Smooth muscle cell (in vitro differentiated cells): ENCODE results near the gene HECW1. TPM values are rescaled to one million over a fixed set of nuclear protein-coding genes. Genes with fewer than 3 reads are reported as not detected.

Experiments
- DNase-seq: peaks from one replicate; lab custom pipeline; 2025; ENCODE audit not compliant: unreplicated experiment; lab: John Stamatoyannopoulos, UW
- H2AFZ ChIP-seq: fragments of 200-600 bp; sonication (generic); 2 replicates; pipeline ENCODE4 v1.6.0; 2016; ENCODE audit warnings: antibody characterized with exemption, low read depth, mild to moderate bottlenecking
- H3F3A ChIP-seq: fragments of 200-600 bp; sonication (generic); 2 replicates; pipeline ENCODE4 v1.6.0; 2017; ENCODE audit warnings: antibody characterized with exemption, low read depth
- H3K27ac ChIP-seq: fragments of 200-600 bp; sonication (generic); 2 replicates; pipeline ENCODE4 v1.5.1; 2016; ENCODE audit warnings: low read depth, mild to moderate bottlenecking
- H3K27me3 ChIP-seq: fragments of 200-600 bp; sonication (generic); 2 replicates; pipeline ENCODE4 v1.6.1; 2016; ENCODE audit warnings: low read depth, mild to moderate bottlenecking
- H3K36me3 ChIP-seq: fragments of 200-600 bp; sonication (generic); 2 replicates; pipeline ENCODE4 v1.5.1; 2016; ENCODE audit warnings: low read depth
- H3K4me1 ChIP-seq: fragments of 200-600 bp; sonication (generic); 2 replicates; pipeline ENCODE4 v1.5.1; 2016; ENCODE audit warnings: low read depth
- H3K4me2 ChIP-seq: fragments of 200-600 bp; sonication (generic); 2 replicates; pipeline ENCODE4 v1.6.0; 2016; ENCODE audit warnings: mild to moderate bottlenecking
- H3K4me3 ChIP-seq: fragments of 200-600 bp; sonication (generic); 2 replicates; pipeline ENCODE4 v1.5.1; 2016; ENCODE audit warnings: mild to moderate bottlenecking
- H3K79me2 ChIP-seq: fragments of 200-600 bp; sonication (generic); 2 replicates; pipeline ENCODE4 v1.6.0; 2016; ENCODE audit warnings: low read depth, mild to moderate bottlenecking
- H3K9ac ChIP-seq: fragments of 200-600 bp; sonication (generic); 2 replicates; pipeline ENCODE4 v1.6.0; 2016; ENCODE audit warnings: low read depth
- H3K9me3 ChIP-seq: fragments of 200-600 bp; sonication (generic); replicated peaks from 2 replicates; pipeline ENCODE4 v1.5.1; 2016; ENCODE audit warnings: low read depth
- H4K20me1 ChIP-seq: fragments of 200-600 bp; sonication (generic); 2 replicates; pipeline ENCODE4 v1.6.0; 2016; ENCODE audit warnings: low read depth
- CTCF ChIP-seq: fragments of 200-600 bp; sonication (generic); IDR thresholded peaks from 2 replicates; pipeline ENCODE4 v1.5.1; 2017; ENCODE audit warnings: borderline replicate concordance, mild to moderate bottlenecking, antibody characterized with exemption; ENCODE audit not compliant: insufficient read depth, poor library complexity, severe bottlenecking
- WGBS: methylation state at CpG from one replicate; pipeline ENCODE4 v1.1.7; 2016; ENCODE audit warnings: low lambda C conversion rate; 5-methylcytosine and 5-hydroxymethylcytosine counted together
- polyA plus RNA-seq: library from polyadenylated mRNA; unstranded; fragments of >200 nt; fragmentation: Nextera tagmentation; extraction: Ambion mirVana; gene quantifications from 2 replicates; pipeline ENCODE4 v1.2.1, GENCODE V29; 2016
- total RNA-seq: library from RNA; depleted of rRNA; stranded (reverse); fragments of >200 nt; gene quantifications from 2 replicates; pipeline ENCODE4 v1.2.3, GENCODE V29; 2014

HECW1 gene
- total and polyA plus RNA-seq, 2 experiments from 2014 or later, result 0.09 to 0.49 TPM

GRCh38 chr7:43492896-43493295 is 380.4 kb downstream of the HECW1 start:
- no peak overlapping the region for H3K4me3 ChIP-seq
- H2AFZ ChIP-seq, result no peak overlapping the region
- H3F3A ChIP-seq, result no peaks in the 10 kb centered on the region
- H3K4me1 ChIP-seq, result no peaks in the 10 kb centered on the region
- H3K9ac ChIP-seq, result no peak overlapping the region
- H3K27ac ChIP-seq, result no peak overlapping the region
- H3K4me2 ChIP-seq, result no peak overlapping the region
- H3K36me3 ChIP-seq, result no peaks in the 10 kb centered on the region
- no peaks in the 10 kb centered on the region for H3K27me3 ChIP-seq
- DNase-seq, result no peak
- 69% methylated on average over 5 of the region's 5 CpGs for WGBS
- no peaks in the 10 kb centered on the region for H3K9me3 ChIP-seq
- no peaks in the 10 kb centered on the region for H4K20me1 ChIP-seq
- H3K79me2 ChIP-seq, result no peaks in the 10 kb centered on the region
- no peak for TF ChIP-seq CTCF

DNA sequence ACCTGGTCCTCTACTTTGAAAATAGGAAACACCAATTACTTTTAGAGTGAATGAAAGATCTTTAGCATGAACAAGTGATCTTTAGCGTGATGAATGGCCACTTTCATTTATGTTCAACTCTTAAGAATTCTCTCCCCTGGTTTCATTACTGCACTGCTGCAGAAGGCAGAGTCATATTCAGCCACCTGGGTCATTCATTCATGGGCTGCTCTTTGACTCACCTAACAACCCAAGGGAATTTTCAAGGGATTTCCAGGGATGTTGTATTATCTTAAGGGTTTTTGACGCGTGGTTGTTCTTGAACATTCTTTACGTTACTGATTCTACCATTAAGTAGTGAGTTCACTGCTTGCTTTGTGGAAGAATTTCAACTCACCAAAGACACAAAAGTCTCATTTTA is 383.1 kb downstream of the HECW1 start:
- no peak overlapping the region for H3K27ac ChIP-seq
- H3K79me2 ChIP-seq, result no peaks in the 10 kb centered on the region
- H3K4me2 ChIP-seq, result no peak overlapping the region
- TF ChIP-seq CTCF, result no peak
- H3K9ac ChIP-seq, result no peak overlapping the region
- no peaks in the 10 kb centered on the region for H3K36me3 ChIP-seq
- no peaks in the 10 kb centered on the region for H3F3A ChIP-seq
- H3K9me3 ChIP-seq, result no peaks in the 10 kb centered on the region
- 81% methylated on average over 4 of the region's 4 CpGs for WGBS
- H3K4me3 ChIP-seq, result no peak overlapping the region
- no peaks in the 10 kb centered on the region for H3K4me1 ChIP-seq
- DNase-seq, result no peak
- no peak overlapping the region for H2AFZ ChIP-seq
- H4K20me1 ChIP-seq, result no peaks in the 10 kb centered on the region
- no peaks in the 10 kb centered on the region for H3K27me3 ChIP-seq

DNA sequence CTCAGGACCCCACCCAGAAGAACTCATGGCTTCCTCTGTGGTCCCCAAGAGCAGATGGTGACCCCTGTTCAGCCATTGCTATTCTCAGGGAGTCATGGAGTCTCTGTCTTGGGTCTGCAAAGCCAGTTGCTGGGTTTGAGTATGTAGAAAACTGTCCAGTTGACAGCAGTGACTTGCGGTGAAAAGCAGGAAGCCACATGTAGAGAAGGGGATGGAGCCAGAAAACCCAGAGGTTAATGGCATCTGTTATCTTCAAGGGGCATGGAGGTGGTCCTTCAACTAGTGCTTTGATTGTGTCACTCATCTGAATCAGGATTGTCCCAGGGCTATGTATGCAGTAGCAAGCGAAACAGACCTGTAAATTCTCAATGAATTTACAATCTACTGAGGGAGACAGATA is 384.1 kb downstream of the HECW1 start:
- WGBS, result 96% methylated on average over 2 of the region's 2 CpGs
- TF ChIP-seq CTCF, result no peak

GRCh38 chr7:43501870-43502269 is 389.4 kb downstream of the HECW1 start:
- no peak for DNase-seq
- H3K27ac ChIP-seq, result no peak overlapping the region
- no peaks in the 10 kb centered on the region for H3K79me2 ChIP-seq
- H3K36me3 ChIP-seq, result no peaks in the 10 kb centered on the region
- 22% methylated on average over 3 of the region's 3 CpGs for WGBS
- H3K9ac ChIP-seq, result no peak overlapping the region
- H3K4me3 ChIP-seq, result no peak overlapping the region
- H3K9me3 ChIP-seq, result no peaks in the 10 kb centered on the region
- H3F3A ChIP-seq, result no peaks in the 10 kb centered on the region
- no peaks in the 10 kb centered on the region for H3K27me3 ChIP-seq
- H3K4me1 ChIP-seq, result peaks cover 5% of the 10 kb centered on the region
- no peak overlapping the region for H2AFZ ChIP-seq
- TF ChIP-seq CTCF, result no peak
- H4K20me1 ChIP-seq, result no peaks in the 10 kb centered on the region
- peak overlapping the region; percentile 40 for H3K4me2 ChIP-seq

More for the DNA sequence above, 384.1 kb downstream of the HECW1 start:
- no peak overlapping the region for H3K27ac ChIP-seq
- no peak overlapping the region for H2AFZ ChIP-seq
- no peak overlapping the region for H3K4me2 ChIP-seq
- H3K9me3 ChIP-seq, result no peaks in the 10 kb centered on the region
- H3F3A ChIP-seq, result no peaks in the 10 kb centered on the region
- no peak for DNase-seq
- no peaks in the 10 kb centered on the region for H3K79me2 ChIP-seq
- H3K9ac ChIP-seq, result no peak overlapping the region
- H3K36me3 ChIP-seq, result no peaks in the 10 kb centered on the region
- no peaks in the 10 kb centered on the region for H4K20me1 ChIP-seq
- no peaks in the 10 kb centered on the region for H3K27me3 ChIP-seq
- no peak overlapping the region for H3K4me3 ChIP-seq
- no peaks in the 10 kb centered on the region for H3K4me1 ChIP-seq
